ENCODE data around the gene CENPT.

Gene CENPT

GRCh38 chr16:67828651-67829050 is 18.8 kb downstream of the CENPT start:
- no peak for TF ChIP-seq CTCF (conservative IDR thresholded peaks at IDR 0.05; ENCODE audit: low read depth)
- ChIA-PET POLR2A (ENCODE audit: low non-redundant PET) (no interaction called here), CTCF (interaction anchor here (0.6 to 1.2 kb wide), 3 partner anchors 12 to 161 kb away, joined by 3 to 5 read pairs (median 4); no protein-coding TSS in a partner anchor)
- DNase-seq (ENCODE audit: low spot score): no peak
- H3K27ac ChIP-seq: no peak overlapping the region

GRCh38 chr16:67825906-67826305 is 21.6 kb downstream of the CENPT start:
- no peak overlapping the region for H3K27ac ChIP-seq
- no peak for TF ChIP-seq CTCF (conservative IDR thresholded peaks at IDR 0.05; ENCODE audit: low read depth)
- ChIA-PET CTCF (interaction anchor here (2.3 kb wide), 1 partner anchor 10 kb away, joined by 24 read pairs; no protein-coding TSS in a partner anchor), POLR2A (ENCODE audit: low non-redundant PET) (no interaction called here)
- DNase-seq (ENCODE audit: low spot score): no peak

- POLR2A ChIA-PET (ENCODE audit: low non-redundant PET): no interaction called here
- CTCF ChIA-PET: interaction anchor here (2.3 kb wide), 1 partner anchor 9 kb away, joined by 24 read pairs; no protein-coding TSS in a partner anchor
- no peak overlapping the region for H3K27ac ChIP-seq
- no peak for TF ChIP-seq CTCF (conservative IDR thresholded peaks at IDR 0.05; ENCODE audit: low read depth)
- DNase-seq (ENCODE audit: low spot score): no peak
These were observed 22.4 kb downstream of the CENPT start for GRCh38 chr16:67825119-67825518.

- ChIA-PET CTCF (no interaction called here), POLR2A (ENCODE audit: low non-redundant PET) (interaction anchor here (0.8 kb wide), 1 partner anchor 159 kb away, joined by 3 read pairs; no protein-coding TSS in a partner anchor)
- TF ChIP-seq CTCF (conservative IDR thresholded peaks at IDR 0.05; ENCODE audit: low read depth): no peak
- H3K27ac ChIP-seq: no peak overlapping the region
- no peak for DNase-seq (ENCODE audit: low spot score)
These were observed 25.0 kb downstream of the CENPT start for GRCh38 chr16:67822511-67822910.

GRCh38 chr16:67820608-67821259 is 26.8 kb downstream of the CENPT start:
- no peak for DNase-seq (ENCODE audit: low spot score)
- TF ChIP-seq CTCF (conservative IDR thresholded peaks at IDR 0.05; ENCODE audit: low read depth): no peak
- POLR2A ChIA-PET (ENCODE audit: low non-redundant PET): no interaction called here
- no peak overlapping the region for H3K27ac ChIP-seq
- CTCF ChIA-PET: interaction anchor here (0.6 kb wide), 1 partner anchor 63 kb away, joined by 3 read pairs; no protein-coding TSS in a partner anchor

- no peak for DNase-seq (ENCODE audit: low spot score)
- ChIA-PET POLR2A (ENCODE audit: low non-redundant PET) (no interaction called here), CTCF (interaction anchor here (0.7 kb wide), 1 partner anchor 155 kb away, joined by 3 read pairs; no protein-coding TSS in a partner anchor)
- no peak for TF ChIP-seq CTCF (conservative IDR thresholded peaks at IDR 0.05; ENCODE audit: low read depth)
- H3K27ac ChIP-seq: no peak overlapping the region
These were observed 32.9 kb downstream of the CENPT start for GRCh38 chr16:67814567-67814966.
